H1 (cell line): ENCODE data around the gene KLF16. TPM values are rescaled to one million over a fixed set of nuclear protein-coding genes. Genes with fewer than 3 reads are reported as not detected.

ENCODE experiments used
- CTCF ChIA-PET: fragments of 300-600 bp; sonication (Branson Sonifier 250); formaldehyde crosslinking; loops from one replicate; lab custom pipeline; 2021; ENCODE audit not compliant: partially characterized antibody; lab: Charles Lee
- POLR2A ChIA-PET: fragments of 300-600 bp; sonication (Branson Sonifier 250); formaldehyde crosslinking; loops from one replicate; lab custom pipeline; 2021; ENCODE audit warnings: inconsistent platforms; ENCODE audit not compliant: partially characterized antibody; lab: Charles Lee
- DNase-seq, 2 experiments: peaks; one replicate each; pipeline versions ENCODE4 v3.0.0 to v3.0.0-alpha.2; 2010 to 2022; ENCODE audit warnings: low spot score in 2 of 2, low read depth in 1 of 2, mixed read lengths in 1 of 2
- FAIRE-seq: peaks from 2 replicates; lab custom pipeline; 2011; peaks lifted over from hg19 to GRCh38; lab: Jason Lieb, UNC
- H2AFZ ChIP-seq: 2 replicates; pipeline ENCODE4 v1.8.1; 2012; ENCODE audit warnings: low read length, inconsistent platforms
- H2AK5ac ChIP-seq: 2 replicates; pipeline ENCODE4 v1.6.1; 2013; ENCODE audit warnings: low read depth, low read length
- H2BK120ac ChIP-seq: replicated peaks from 2 replicates; pipeline ENCODE3; 2013; ENCODE audit warnings: low read depth, low read length, inconsistent platforms
- H2BK12ac ChIP-seq: 2 replicates; pipeline ENCODE4 v1.6.1; 2013; ENCODE audit warnings: low read depth, low read length
- H2BK15ac ChIP-seq: 2 replicates; pipeline ENCODE4 v1.6.1; 2013; ENCODE audit warnings: low read length
- H2BK20ac ChIP-seq: 2 replicates; pipeline ENCODE4 v1.6.1; 2013; ENCODE audit warnings: low read length
- H2BK5ac ChIP-seq: 2 replicates; pipeline ENCODE4 v1.6.1; 2013; ENCODE audit warnings: low read depth, low read length
- H3K14ac ChIP-seq: 2 replicates; pipeline ENCODE4 v1.6.1; 2013; ENCODE audit warnings: inconsistent platforms; ENCODE audit not compliant: insufficient read length
- H3K18ac ChIP-seq: 2 replicates; pipeline ENCODE4 v1.6.1; 2013; ENCODE audit warnings: low read length; ENCODE audit errors: extremely low read depth
- H3K23ac ChIP-seq: 2 replicates; pipeline ENCODE4 v1.6.1; 2013; ENCODE audit warnings: inconsistent platforms; ENCODE audit not compliant: insufficient read length
- H3K23me2 ChIP-seq: 2 replicates; pipeline ENCODE4 v1.6.1; 2013; ENCODE audit warnings: low read depth, low read length
- H3K27ac ChIP-seq: 2 replicates; pipeline ENCODE4 v1.6.1; 2011; ENCODE audit warnings: low read depth, low read length, inconsistent platforms
- H3K27me3 ChIP-seq, 4 experiments: replicated peaks in 1 of 4; 1 replicate in 1 of 4; 2 replicates in 3 of 4; pipeline versions ENCODE4 v1.6.1 to v1.8.1; 2011 to 2013; ENCODE audit warnings: low read length in 3 of 4, mild to moderate bottlenecking in 3 of 4, inconsistent platforms in 2 of 4, mixed read lengths in 2 of 4, moderate library complexity in 1 of 4; ENCODE audit not compliant: control insufficient read depth in 3 of 4, insufficient read depth in 3 of 4; ENCODE audit errors: extremely low read depth in 1 of 4
- H3K36me3 ChIP-seq, 4 experiments: 2 replicates each; pipeline versions ENCODE4 v1.6.1 to v1.8.1; 2011 to 2013; ENCODE audit warnings: mild to moderate bottlenecking in 4 of 4, low read length in 3 of 4, moderate library complexity in 2 of 4, control low read depth in 1 of 4, inconsistent platforms in 1 of 4; ENCODE audit not compliant: insufficient read depth in 4 of 4, control insufficient read depth in 2 of 4
- H3K4ac ChIP-seq: replicated peaks from 2 replicates; pipeline ENCODE3; 2013; ENCODE audit warnings: low read length, low read depth, mixed read lengths, inconsistent platforms; ENCODE audit not compliant: insufficient read length
- H3K4me1 ChIP-seq, 4 experiments: replicated peaks in 1 of 4; 1 replicate in 1 of 4; 2 replicates in 3 of 4; pipeline versions ENCODE4 v1.6.1 to v1.8.1; 2011 to 2013; ENCODE audit warnings: low read length in 3 of 4, inconsistent platforms in 2 of 4, mixed read lengths in 1 of 4; ENCODE audit not compliant: insufficient read depth in 4 of 4, control insufficient read depth in 3 of 4
- H3K4me2 ChIP-seq, 2 experiments: 2 replicates each; pipeline versions ENCODE4 v1.6.1 to v1.8.1; 2011 to 2013; ENCODE audit warnings: low read depth in 2 of 2, low read length in 2 of 2, control low read depth in 1 of 2, inconsistent platforms in 1 of 2, mild to moderate bottlenecking in 1 of 2; ENCODE audit not compliant: insufficient read depth in 1 of 2
- H3K4me3 ChIP-seq, 4 experiments: fragments of 200-600, 300-600 bp in 1 of 4; sonication (generic), shearing (Covaris generic), sonication (Bioruptor Twin) in 1 of 4; 2 replicates each; pipeline versions ENCODE4 v1.5.1 to v1.8.1; 2011 to 2016; ENCODE audit warnings: low read length in 4 of 4, low read depth in 3 of 4, control low read depth in 2 of 4, inconsistent platforms in 2 of 4, mild to moderate bottlenecking in 2 of 4, mixed read lengths in 1 of 4, moderate library complexity in 1 of 4; ENCODE audit not compliant: insufficient read depth in 2 of 4; ENCODE audit errors: extremely low read depth in 1 of 4
- H3K56ac ChIP-seq: replicated peaks from 2 replicates; pipeline ENCODE3; 2013; ENCODE audit warnings: low read depth, mild to moderate bottlenecking, mixed read lengths, low read length, inconsistent platforms; ENCODE audit not compliant: insufficient read length
- H3K79me1 ChIP-seq: 2 replicates; pipeline ENCODE4 v1.6.1; 2013; ENCODE audit warnings: low read depth, low read length, control low read depth
- H3K79me2 ChIP-seq, 2 experiments: 2 replicates each; pipeline versions ENCODE4 v1.6.1 to v1.8.1; 2012 to 2013; ENCODE audit warnings: low read length in 2 of 2, mild to moderate bottlenecking in 2 of 2, inconsistent platforms in 1 of 2; ENCODE audit not compliant: insufficient read depth in 2 of 2, control insufficient read depth in 1 of 2
- H3K9ac ChIP-seq, 4 experiments: replicated peaks in 1 of 4; 1 replicate in 1 of 4; 2 replicates in 3 of 4; pipeline versions ENCODE4 v1.6.1 to v1.8.1; 2011 to 2013; ENCODE audit warnings: low read depth in 3 of 4, low read length in 3 of 4, control low read depth in 2 of 4, mild to moderate bottlenecking in 2 of 4, moderate library complexity in 2 of 4, inconsistent platforms in 1 of 4; ENCODE audit errors: extremely low read depth in 1 of 4
- H3K9me3 ChIP-seq, 2 experiments: 2 replicates each; pipeline versions ENCODE4 v1.6.1 to v1.8.1; 2012 to 2013; ENCODE audit warnings: mild to moderate bottlenecking in 2 of 2, moderate library complexity in 2 of 2, control low read depth in 1 of 2, inconsistent platforms in 1 of 2, low read depth in 1 of 2, low read length in 1 of 2, mixed read lengths in 1 of 2; ENCODE audit not compliant: insufficient read depth in 2 of 2
- H4K20me1 ChIP-seq, 2 experiments: replicated peaks in 1 of 2; 2 replicates each; pipeline versions ENCODE3 to v1.8.1; 2011 to 2013; ENCODE audit warnings: inconsistent platforms in 2 of 2, low read length in 2 of 2, mild to moderate bottlenecking in 1 of 2; ENCODE audit not compliant: insufficient read depth in 2 of 2, control insufficient read depth in 1 of 2
- H4K5ac ChIP-seq: 2 replicates; pipeline ENCODE4 v1.6.1; 2013; ENCODE audit warnings: low read length, low read depth, mixed read lengths, inconsistent platforms; ENCODE audit not compliant: insufficient read length
- H4K8ac ChIP-seq: 2 replicates; pipeline ENCODE4 v1.8.0; 2013; ENCODE audit warnings: mild to moderate bottlenecking, moderate library complexity, low read length, inconsistent platforms; ENCODE audit not compliant: insufficient read depth; ENCODE audit errors: extremely low read depth
- H4K91ac ChIP-seq: replicated peaks from 2 replicates; pipeline ENCODE3; 2013; ENCODE audit warnings: low read length, mixed read lengths, inconsistent platforms; ENCODE audit not compliant: insufficient read length
- CHD2 ChIP-seq: IDR thresholded peaks from 2 replicates; pipeline ENCODE4 v1.6.1; 2012; ENCODE audit warnings: low read length, improper control_type of control experiment
- CREB1 ChIP-seq: IDR thresholded peaks from 2 replicates; pipeline ENCODE4 v1.6.1; 2012; ENCODE audit warnings: inconsistent platforms
- HDAC2 ChIP-seq, 2 experiments: fragments of 300-600 bp in 1 of 2; sonication (generic) in 1 of 2; IDR thresholded peaks; 2 replicates each; pipeline ENCODE4 v1.6.1; 2011 to 2012; ENCODE audit warnings: low read depth in 2 of 2, low read length in 2 of 2, mild to moderate bottlenecking in 2 of 2, moderate library complexity in 2 of 2, borderline replicate concordance in 1 of 2, inconsistent platforms in 1 of 2
- POLR2A ChIP-seq, 2 experiments: IDR thresholded peaks; 1 replicate in 1 of 2; 2 replicates in 1 of 2; pipeline ENCODE4 v1.6.1; 2011; ENCODE audit warnings: low read depth in 2 of 2, low read length in 2 of 2, mild to moderate bottlenecking in 2 of 2; ENCODE audit errors: control extremely low read depth in 1 of 2
- POLR2AphosphoS5 ChIP-seq: IDR thresholded peaks from 2 replicates; pipeline ENCODE4 v1.6.1; 2011; ENCODE audit warnings: low read depth, low read length
- SIN3A ChIP-seq, 2 experiments: IDR thresholded peaks in 1 of 2; conservative IDR thresholded peaks in 1 of 2; 2 replicates each; pipeline ENCODE4 v1.6.1; 2011 to 2012; ENCODE audit warnings: low read length in 2 of 2, improper control_type of control experiment in 1 of 2, low read depth in 1 of 2, mild to moderate bottlenecking in 1 of 2
- SP4 ChIP-seq: IDR thresholded peaks from 2 replicates; pipeline ENCODE4 v1.6.1; 2012; ENCODE audit warnings: low read length, inconsistent platforms
- TAF7 ChIP-seq: optimal IDR thresholded peaks from 2 replicates; pipeline ENCODE3; 2011; ENCODE audit warnings: low read depth, mild to moderate bottlenecking, inconsistent platforms, low read length, moderate library complexity, borderline replicate concordance
- WGBS, 2 experiments: shearing (Covaris generic) in 1 of 2; methylation state at CpG; one replicate each; pipeline versions ENCODE4 v1.1.6 to v1.1.7; 2013 to 2015; ENCODE audit warnings: low lambda C conversion rate in 2 of 2, mixed read lengths in 2 of 2, inconsistent platforms in 1 of 2, low coverage in 1 of 2, missing lambda C conversion rate in 1 of 2; ENCODE audit not compliant: insufficient replicate concordance in 2 of 2, insufficient coverage in 1 of 2, insufficient read length in 1 of 2; ENCODE audit errors: extremely low coverage in 1 of 2, missing lambda C conversion rate in 1 of 2; 5-methylcytosine and 5-hydroxymethylcytosine counted together
- polyA plus RNA-seq, 7 experiments: library from polyadenylated mRNA; depleted of rRNA in 3 of 7; stranded (reverse) in 5 of 7; unstranded in 2 of 7; fragments of >200 nt in 5 of 7; fragments of 200-250 nt in 2 of 7; gene quantifications; 1 replicate in 5 of 7; 2 replicates in 1 of 7; 4 replicates in 1 of 7; pipeline versions ENCODE4 v1.2.1 to v1.2.3, GENCODE V29; 2011 to 2013; ENCODE audit warnings: missing spikeins in 2 of 7, mixed read lengths in 2 of 7
- total RNA-seq: library from RNA; stranded (reverse); fragmentation: NEBNext Ultra II Directional; extraction: Animal tissue kit (Norgen Biotek cat#: 25700); gene quantifications from 2 replicates; pipeline ENCODE4 v1.2.1, GENCODE V29; 2021
- TF ChIP-seq, protein P1 (sequence below): IDR thresholded peaks from 2 replicates; pipeline ENCODE4 v1.6.1; 2011; ENCODE audit warnings: low read length, improper control_type of control experiment

Gene KLF16
- total and polyA plus RNA-seq, 2 of the 8 experiments (the other 6 are each of a cell fraction or from before 2014, with no cell fraction given): 14.3 to 45.9 TPM

DNA sequence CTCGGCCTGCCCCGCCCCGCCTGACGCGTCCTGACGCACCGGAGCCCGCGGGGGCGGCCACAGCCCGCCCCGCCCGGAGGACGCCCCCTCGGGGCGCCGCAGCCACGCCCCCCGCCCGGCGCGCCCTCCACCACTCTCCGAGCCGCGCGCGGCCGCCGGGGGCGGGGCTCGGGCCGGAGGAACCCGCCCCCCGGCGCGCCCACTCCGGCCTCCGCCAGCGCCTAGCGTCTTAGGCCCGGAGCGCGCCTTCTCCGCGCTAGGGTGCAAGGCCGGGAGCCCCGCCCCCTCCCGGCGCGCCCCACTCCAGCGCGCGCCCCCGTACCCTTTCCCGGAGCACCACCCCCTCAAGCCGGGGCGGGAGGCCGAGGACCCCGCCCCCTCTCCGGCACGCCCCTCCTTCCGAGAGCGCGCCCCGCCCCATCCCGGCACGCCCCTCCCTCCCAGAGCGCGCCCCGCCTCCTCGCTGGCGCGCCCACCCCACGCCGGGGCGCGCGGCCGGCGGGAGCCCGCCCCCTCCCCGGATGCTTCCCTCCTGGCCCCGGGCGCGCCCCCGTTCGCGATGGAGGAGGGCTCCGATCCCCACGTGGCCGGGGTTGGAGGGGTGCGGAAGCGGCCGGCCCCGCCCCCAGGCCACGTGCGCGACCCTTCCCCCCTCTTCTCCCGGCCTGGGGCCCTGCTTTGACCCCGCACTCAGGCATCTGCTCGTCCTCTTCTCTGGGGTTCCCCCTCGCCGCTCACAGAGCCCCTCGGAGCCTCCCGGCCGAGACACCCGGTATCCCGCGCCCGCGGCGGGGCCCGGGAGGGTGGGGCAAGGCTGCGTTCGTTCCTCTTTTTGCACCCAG is 480 bp upstream of the KLF16 start:
- CTCF ChIA-PET: interaction anchor here (0.5 to 2.6 kb wide), 14 partner anchors 12 to 449 kb away, joined by 3 to 12 read pairs (median 4); no protein-coding TSS in a partner anchor
- peak overlapping the region; percentile 81 for H2BK5ac ChIP-seq
- WGBS, 2 experiments: 2% methylated on average over 14 of the region's 115 CpGs; no CpG with 5 or more reads in 1 of the 2 experiments
- TF ChIP-seq POLR2AphosphoS5: peak; percentile 46; the same call in 1 of the 2 replicates
- TF ChIP-seq TAF7: peak; percentile 62
- peak; percentile 47 for TF ChIP-seq CREB1
- 0 out of 4 replicates have a peak, but pooled peaks of 1 of the 2 experiments have one; percentile 5 for TF ChIP-seq HDAC2 (IDR thresholded peaks at IDR 0.05; ENCODE audit: borderline replicate concordance in 1 of 2, low read depth in 2 of 2, low read length in 2 of 2)
- TF ChIP-seq SP4: no peak
- 0 out of 2 replicates have a peak, but pooled peaks have one; percentile 8 for TF ChIP-seq CHD2
- TF ChIP-seq, protein P1, sequence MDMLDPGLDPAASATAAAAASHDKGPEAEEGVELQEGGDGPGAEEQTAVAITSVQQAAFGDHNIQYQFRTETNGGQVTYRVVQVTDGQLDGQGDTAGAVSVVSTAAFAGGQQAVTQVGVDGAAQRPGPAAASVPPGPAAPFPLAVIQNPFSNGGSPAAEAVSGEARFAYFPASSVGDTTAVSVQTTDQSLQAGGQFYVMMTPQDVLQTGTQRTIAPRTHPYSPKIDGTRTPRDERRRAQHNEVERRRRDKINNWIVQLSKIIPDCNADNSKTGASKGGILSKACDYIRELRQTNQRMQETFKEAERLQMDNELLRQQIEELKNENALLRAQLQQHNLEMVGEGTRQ: peak; percentile 79
- peak in 1 of 2 experiments; percentile 42; a peak in 1 of 3 replicates for TF ChIP-seq POLR2A (IDR thresholded peaks at IDR 0.05; ENCODE audit: control extremely low read depth in 1 of 2, low read depth in 2 of 2, low read length in 2 of 2)
- TF ChIP-seq SIN3A (conservative IDR thresholded peaks at IDR 0.05 in 1 of 2, IDR thresholded peaks at IDR 0.05 in 1 of 2; ENCODE audit: low read depth in 1 of 2, low read length in 2 of 2): peak in 1 of 2 experiments; percentile 43; a peak in 2 of 4 replicates

More for the DNA sequence above, 480 bp upstream of the KLF16 start:
- Histone ChIP-seq H4K91ac (peak overlapping the region; percentile 42), H4K8ac (peak overlapping the region; percentile 87; the same call in 1 of the 2 replicates), H3K27ac (peak overlapping the region; percentile 75), H3K4me3 (peak overlapping the region; percentile 66 to 96 (median 72)), H3K79me1 (0 out of 2 replicates have a peak, but pooled peaks cover 5% of the 10 kb centered on the region), H3K56ac (peak overlapping the region; percentile 77), H2BK15ac (no peak overlapping the region), H2AFZ (no peak overlapping the region), H3K4ac (no peak overlapping the region), H3K27me3 (peaks cover 0 to 15% (median 6%) of the 10 kb centered on the region in 4 experiments; a peak in 5 of 7 replicates), H3K9me3 (no peaks in the 10 kb centered on the region), H3K23ac (no peak overlapping the region), H3K18ac (peak overlapping the region; percentile 71), H2AK5ac (no peak overlapping the region), H3K4me1 (peaks cover 0 to 35% (median 23%) of the 10 kb centered on the region in 4 experiments; a peak in 6 of 7 replicates), H2BK120ac (no peak overlapping the region), H4K20me1 (peaks cover 22 to 38% of the 10 kb centered on the region in 2 experiments), H3K4me2 (peak overlapping the region; percentile 32 to 89; a peak in 3 of 4 replicates), H3K79me2 (peaks cover 18 to 37% of the 10 kb centered on the region in 2 experiments; a peak in 3 of 4 replicates), H2BK12ac (no peak overlapping the region), H4K5ac (peak overlapping the region; percentile 83), H3K9ac (peak overlapping the region; percentile 10 to 91 (median 76)), H3K14ac (no peak overlapping the region), H2BK20ac (no peak overlapping the region), H3K23me2 (peaks cover 5% of the 10 kb centered on the region; the same call in 1 of the 2 replicates), H3K36me3 (no peaks in the 10 kb centered on the region)
- DNase-seq: peak in 1 of 2 experiments; percentile 94
- no peak for FAIRE-seq
- POLR2A ChIA-PET: interaction anchor here (0.9 to 1.6 kb wide), 10 partner anchors 9 to 612 kb away, joined by 3 to 10 read pairs (median 6); partner anchors contain the start of genes ABHD17A, ADAT3, GADD45B and REXO1
